ENCODE data around the gene PIM3. TPM values are rescaled to one million over a fixed set of nuclear protein-coding genes. Genes with fewer than 3 reads are reported as not detected.

PIM3 gene
- total RNA-seq, 1 donor from 2014 or later, result 18.6 TPM

DNA sequence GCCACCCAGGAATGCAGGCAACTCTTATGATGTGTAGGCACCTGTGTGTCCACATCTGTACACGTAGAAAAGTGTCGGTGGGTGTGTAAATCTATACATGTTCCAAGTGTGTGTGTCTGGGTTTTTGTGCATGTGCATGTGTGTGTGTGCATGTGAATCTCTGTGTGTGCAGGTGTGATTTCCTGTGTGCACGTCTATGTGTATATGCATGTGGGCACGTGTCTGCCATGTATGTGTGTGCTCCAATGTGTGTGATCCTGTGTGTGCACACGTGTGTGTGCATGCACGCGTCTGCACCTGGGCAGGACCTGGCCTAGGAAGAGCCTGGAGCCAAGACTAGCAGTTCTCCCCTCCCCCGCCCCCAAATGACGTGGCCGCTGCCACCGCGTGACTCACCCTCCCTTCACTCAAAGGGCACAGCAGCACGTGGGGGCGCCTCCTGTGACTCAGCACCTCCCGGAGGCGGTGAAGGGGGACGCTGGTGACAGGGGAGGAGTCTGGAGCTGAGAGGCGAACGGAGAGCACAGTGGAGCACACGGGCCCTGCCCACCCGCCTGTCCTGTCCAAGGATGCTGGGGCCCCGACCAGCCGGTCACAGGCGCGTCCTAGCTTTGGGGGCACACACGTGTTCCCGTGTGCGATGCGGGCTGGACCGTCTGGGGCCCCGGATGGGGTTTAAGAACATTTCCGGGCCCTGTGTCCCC lies 10.1 kb downstream of the PIM3 start:
- H3K4me3 Mint-ChIP-seq (ENCODE audit: unreplicated experiment), result peak overlapping the region; percentile 63
- peaks cover 28% of the 10 kb centered on the region for H3K4me1 Mint-ChIP-seq (ENCODE audit: unreplicated experiment)
- no peaks in the 10 kb centered on the region for H3K9me3 Mint-ChIP-seq (ENCODE audit: unreplicated experiment)
- peak overlapping the region; percentile 81 for H3K27ac Mint-ChIP-seq (ENCODE audit: unreplicated experiment)
- peak; percentile 94 for DNase-seq (ENCODE audit: extremely low spot score, unreplicated experiment)
- no peaks in the 10 kb centered on the region for H3K36me3 Mint-ChIP-seq (ENCODE audit: unreplicated experiment)
- no peaks in the 10 kb centered on the region for H3K27me3 Mint-ChIP-seq (ENCODE audit: unreplicated experiment)
- TF ChIP-seq, protein P1, sequence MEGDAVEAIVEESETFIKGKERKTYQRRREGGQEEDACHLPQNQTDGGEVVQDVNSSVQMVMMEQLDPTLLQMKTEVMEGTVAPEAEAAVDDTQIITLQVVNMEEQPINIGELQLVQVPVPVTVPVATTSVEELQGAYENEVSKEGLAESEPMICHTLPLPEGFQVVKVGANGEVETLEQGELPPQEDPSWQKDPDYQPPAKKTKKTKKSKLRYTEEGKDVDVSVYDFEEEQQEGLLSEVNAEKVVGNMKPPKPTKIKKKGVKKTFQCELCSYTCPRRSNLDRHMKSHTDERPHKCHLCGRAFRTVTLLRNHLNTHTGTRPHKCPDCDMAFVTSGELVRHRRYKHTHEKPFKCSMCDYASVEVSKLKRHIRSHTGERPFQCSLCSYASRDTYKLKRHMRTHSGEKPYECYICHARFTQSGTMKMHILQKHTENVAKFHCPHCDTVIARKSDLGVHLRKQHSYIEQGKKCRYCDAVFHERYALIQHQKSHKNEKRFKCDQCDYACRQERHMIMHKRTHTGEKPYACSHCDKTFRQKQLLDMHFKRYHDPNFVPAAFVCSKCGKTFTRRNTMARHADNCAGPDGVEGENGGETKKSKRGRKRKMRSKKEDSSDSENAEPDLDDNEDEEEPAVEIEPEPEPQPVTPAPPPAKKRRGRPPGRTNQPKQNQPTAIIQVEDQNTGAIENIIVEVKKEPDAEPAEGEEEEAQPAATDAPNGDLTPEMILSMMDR (IDR thresholded peaks at IDR 0.05), result no peak

- DNase-seq (ENCODE audit: extremely low spot score, unreplicated experiment), result no peak
- H3K27ac Mint-ChIP-seq (ENCODE audit: unreplicated experiment), result peak overlapping the region; percentile 81
- TF ChIP-seq, protein P1 (IDR thresholded peaks at IDR 0.05), result no peak
- no peaks in the 10 kb centered on the region for H3K36me3 Mint-ChIP-seq (ENCODE audit: unreplicated experiment)
- H3K4me1 Mint-ChIP-seq (ENCODE audit: unreplicated experiment), result peaks cover 22% of the 10 kb centered on the region
- peak overlapping the region; percentile 63 for H3K4me3 Mint-ChIP-seq (ENCODE audit: unreplicated experiment)
- H3K27me3 Mint-ChIP-seq (ENCODE audit: unreplicated experiment), result no peaks in the 10 kb centered on the region
- no peaks in the 10 kb centered on the region for H3K9me3 Mint-ChIP-seq (ENCODE audit: unreplicated experiment)
Observed at GRCh38 chr22:49971232-49972162, 10.9 kb downstream of the PIM3 start.

DNA sequence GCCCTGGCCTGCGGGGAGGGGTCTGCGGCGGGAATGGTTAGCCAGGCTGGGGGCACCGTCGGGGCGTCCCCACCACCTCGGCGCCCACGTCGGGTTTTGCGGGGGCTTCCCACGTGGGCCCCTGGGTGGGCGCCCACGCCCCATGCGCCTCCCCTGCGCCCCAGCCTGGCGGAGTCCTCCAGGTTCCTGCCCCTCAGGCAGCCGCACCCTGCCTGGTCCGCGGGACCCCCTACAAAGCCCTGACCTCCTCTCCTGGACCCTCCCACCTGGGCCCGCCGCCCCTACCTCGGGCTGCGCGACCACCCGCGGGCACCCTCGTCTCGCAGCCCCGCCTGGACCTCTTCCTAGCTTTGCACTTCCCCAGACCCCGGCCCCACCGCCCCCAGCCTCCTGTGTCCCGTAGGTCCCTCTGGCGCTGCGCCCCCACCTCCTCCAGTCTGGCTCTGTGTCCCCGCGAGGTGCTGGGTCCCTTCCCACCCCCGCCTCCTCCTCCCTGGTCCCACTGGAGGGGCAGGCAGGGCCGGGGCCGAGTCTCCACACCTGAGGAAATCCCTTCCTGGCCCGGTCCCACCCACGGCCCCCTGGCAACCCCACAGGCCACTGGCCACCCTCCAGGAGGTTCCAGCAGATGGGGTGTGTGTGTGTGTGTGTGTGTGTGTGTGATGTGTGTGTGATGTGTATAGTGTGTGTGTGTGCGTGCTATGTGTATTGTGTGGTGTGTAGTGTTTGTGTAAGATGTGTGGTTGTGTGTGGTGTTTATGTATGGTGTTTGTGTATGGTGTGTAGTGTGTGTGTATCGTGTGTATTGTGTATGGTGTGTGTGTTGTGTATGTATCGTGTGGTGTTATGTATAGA lies 11.8 kb downstream of the PIM3 start:
- no peak overlapping the region for H3K4me3 Mint-ChIP-seq (ENCODE audit: unreplicated experiment)
- H3K27ac Mint-ChIP-seq (ENCODE audit: unreplicated experiment), result no peak overlapping the region
- H3K27me3 Mint-ChIP-seq (ENCODE audit: unreplicated experiment), result no peaks in the 10 kb centered on the region
- H3K36me3 Mint-ChIP-seq (ENCODE audit: unreplicated experiment), result no peaks in the 10 kb centered on the region
- no peak for DNase-seq (ENCODE audit: extremely low spot score, unreplicated experiment)
- H3K4me1 Mint-ChIP-seq (ENCODE audit: unreplicated experiment), result peaks cover 18% of the 10 kb centered on the region
- TF ChIP-seq, protein P1 (IDR thresholded peaks at IDR 0.05), result no peak
- no peaks in the 10 kb centered on the region for H3K9me3 Mint-ChIP-seq (ENCODE audit: unreplicated experiment)

- TF ChIP-seq, protein P1 (IDR thresholded peaks at IDR 0.05), result no peak
- Mint-ChIP-seq H3K9me3 (ENCODE audit: unreplicated experiment) (no peaks in the 10 kb centered on the region), H3K27ac (ENCODE audit: unreplicated experiment) (no peak overlapping the region), H3K27me3 (ENCODE audit: unreplicated experiment) (no peaks in the 10 kb centered on the region), H3K36me3 (ENCODE audit: unreplicated experiment) (no peaks in the 10 kb centered on the region), H3K4me3 (ENCODE audit: unreplicated experiment) (no peak overlapping the region), H3K4me1 (ENCODE audit: unreplicated experiment) (peaks cover 15% of the 10 kb centered on the region)
- DNase-seq (ENCODE audit: extremely low spot score, unreplicated experiment), result no peak
Observed at GRCh38 chr22:49973018-49973961, 12.7 kb downstream of the PIM3 start.
